Measurements from ENCODE around the gene CHST8. TPM values are rescaled to one million over a fixed set of nuclear protein-coding genes. Genes with fewer than 3 reads are reported as not detected.

Gene CHST8
- total RNA-seq, 5 donors from 2014 or later (not counting 1 experiment from before 2014, with no cell fraction given), result not detected

DNA sequence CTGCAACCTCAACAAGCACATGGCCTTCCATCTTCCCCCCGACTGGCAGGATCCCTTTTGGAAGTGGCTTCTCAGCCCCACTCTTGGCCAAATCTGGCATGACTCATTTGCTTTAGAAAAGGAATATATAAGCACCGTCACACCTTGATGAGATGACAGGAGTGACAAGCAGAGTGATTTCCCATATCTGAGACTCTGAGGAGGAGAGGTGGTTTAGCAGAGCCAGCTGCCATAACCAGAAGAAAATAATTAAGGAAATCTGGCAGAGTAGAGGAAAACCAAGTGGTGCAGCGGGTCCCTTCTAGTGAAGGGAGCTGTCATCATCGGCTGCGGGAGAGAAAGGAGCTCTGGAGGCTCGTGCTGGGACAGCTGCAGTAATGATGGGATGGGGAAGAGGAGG is 147.5 kb downstream of the CHST8 start:
- Mint-ChIP-seq H3K9me3 (no peaks in the 10 kb centered on the region), H3K4me1 (no peaks in the 10 kb centered on the region), H3K36me3 (no peaks in the 10 kb centered on the region), H3K27me3 (peaks cover 17 to 32% of the 10 kb centered on the region in 2 donors), H3K4me3 (no peak overlapping the region), H3K27ac (no peak overlapping the region)
- no peak for ATAC-seq (replicated peaks in 1 of 4)
- no peaks in the 10 kb centered on the region for H3K4me1 ChIP-seq (ENCODE audit: control insufficient read depth in 1 of 2, extremely low read depth in 1 of 2, insufficient read depth in 2 of 2, low read length in 2 of 2)
- H3K9me3 ChIP-seq, result no peaks in the 10 kb centered on the region
- no peak for DNase-seq
- H3K27me3 ChIP-seq (replicated peaks in 1 of 2; ENCODE audit: control insufficient read depth in 2 of 2, extremely low read depth in 1 of 2, insufficient read depth in 2 of 2, low read length in 1 of 2), result peaks cover 0 to 56% of the 10 kb centered on the region in 2 experiments
- POLR2A ChIA-PET, result no interaction called here
- CTCF ChIA-PET, result interaction anchor here in 1 of 2 donors (1.3 kb wide), 1 partner anchor 8 kb away, joined by 4 read pairs; no protein-coding TSS in a partner anchor
- H3K36me3 ChIP-seq (ENCODE audit: control insufficient read depth in 2 of 2, extremely low read depth in 1 of 2, insufficient read depth in 1 of 2, low read length in 1 of 2), result no peaks in the 10 kb centered on the region
- WGBS (ENCODE audit: insufficient coverage), result 81% methylated on average over 6 of the region's 6 CpGs
- no peak overlapping the region for H3K4me3 ChIP-seq (ENCODE audit: control insufficient read depth in 1 of 2, extremely low read depth in 1 of 2, low read length in 1 of 2)
- H3K27ac ChIP-seq (ENCODE audit: low read length), result no peak overlapping the region

DNA sequence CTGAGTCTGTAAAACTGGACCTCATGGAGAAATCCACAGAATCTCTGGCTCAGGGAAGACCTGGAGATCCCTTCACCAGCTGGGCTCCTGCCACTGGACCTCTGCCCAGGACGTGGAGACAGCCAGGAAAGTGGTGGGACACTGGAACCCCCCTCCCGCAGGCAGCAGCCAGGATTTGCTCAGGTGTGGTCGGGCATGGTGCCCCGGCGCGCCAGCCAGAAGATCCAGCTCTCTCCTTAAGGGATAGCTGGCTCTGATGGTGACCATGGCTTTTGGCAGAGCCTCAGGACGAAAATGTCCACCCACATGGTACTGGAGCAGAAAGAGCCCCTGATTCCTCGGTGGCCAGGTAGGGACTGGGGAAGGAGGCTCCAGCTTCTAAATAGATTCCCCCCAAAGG is 148.4 kb downstream of the CHST8 start:
- ChIA-PET CTCF (interaction anchor here in 1 of 2 donors (1.3 kb wide), 2 partner anchors 8 to 354 kb away, joined by 3 to 4 read pairs; no protein-coding TSS in a partner anchor), POLR2A (no interaction called here)
- H3K27me3 Mint-ChIP-seq, result peaks cover 14 to 32% of the 10 kb centered on the region in 2 donors
- ATAC-seq (replicated peaks in 1 of 4) (no peak), DNase-seq (no peak)
- H3K27ac Mint-ChIP-seq, result no peak overlapping the region
- Histone ChIP-seq H3K27me3 (replicated peaks in 1 of 2; ENCODE audit: control insufficient read depth in 2 of 2, extremely low read depth in 1 of 2, insufficient read depth in 2 of 2, low read length in 1 of 2) (peaks cover 0 to 61% of the 10 kb centered on the region in 2 experiments), H3K36me3 (ENCODE audit: control insufficient read depth in 2 of 2, extremely low read depth in 1 of 2, insufficient read depth in 1 of 2, low read length in 1 of 2) (no peaks in the 10 kb centered on the region), H3K9me3 (no peaks in the 10 kb centered on the region), H3K4me3 (ENCODE audit: control insufficient read depth in 1 of 2, extremely low read depth in 1 of 2, low read length in 1 of 2) (no peak overlapping the region), H3K27ac (ENCODE audit: low read length) (no peak overlapping the region), H3K4me1 (ENCODE audit: control insufficient read depth in 1 of 2, extremely low read depth in 1 of 2, insufficient read depth in 2 of 2, low read length in 2 of 2) (no peaks in the 10 kb centered on the region)
- H3K4me1 Mint-ChIP-seq, result no peaks in the 10 kb centered on the region
- no peak overlapping the region for H3K4me3 Mint-ChIP-seq
- H3K9me3 Mint-ChIP-seq, result no peaks in the 10 kb centered on the region
- WGBS (ENCODE audit: insufficient coverage), result 73% methylated on average over 6 of the region's 8 CpGs
- H3K36me3 Mint-ChIP-seq, result no peaks in the 10 kb centered on the region

DNA sequence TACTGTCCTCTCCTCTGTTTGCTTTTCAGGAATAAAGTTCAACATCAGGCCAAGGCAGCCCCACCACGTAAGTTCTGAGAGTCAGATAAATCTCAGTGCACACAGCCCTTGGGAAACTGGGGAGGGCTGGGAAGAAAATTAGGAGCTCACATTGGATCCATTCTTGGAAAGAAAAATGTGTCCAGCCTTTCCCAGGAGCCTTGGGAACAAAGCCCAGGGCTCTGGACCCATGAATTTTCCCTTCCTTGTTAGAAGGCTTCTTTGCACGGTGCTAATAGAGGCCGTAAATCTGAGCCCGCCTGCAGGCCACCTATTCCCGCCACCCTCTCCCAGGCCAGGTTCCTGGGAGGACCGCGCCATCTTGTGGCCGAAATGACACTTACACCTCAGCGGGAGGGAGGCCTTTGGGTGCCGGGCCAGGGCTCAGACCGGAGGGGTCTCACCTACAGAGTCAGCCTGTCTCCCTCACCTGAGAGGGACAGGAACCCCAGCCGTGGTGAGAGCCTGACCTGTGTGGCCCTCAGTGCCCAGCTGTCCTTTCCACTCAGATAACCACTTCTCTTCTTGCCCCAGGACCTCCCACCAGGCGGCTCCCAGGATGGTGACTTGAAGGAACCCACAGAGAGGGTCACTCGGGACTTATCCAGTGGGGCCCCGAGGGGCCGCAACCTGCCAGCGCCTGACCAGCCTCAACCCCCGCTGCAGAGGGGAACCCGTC is 149.8 kb downstream of the CHST8 start:
- H3K4me3 Mint-ChIP-seq, result no peak overlapping the region
- no peaks in the 10 kb centered on the region for H3K9me3 Mint-ChIP-seq
- ChIA-PET CTCF (interaction anchor here (0.9 to 1.3 kb wide), 3 partner anchors 339 to 355 kb away, joined by 3 to 9 read pairs (median 3); no protein-coding TSS in a partner anchor), POLR2A (no interaction called here)
- H3K27me3 ChIP-seq (replicated peaks in 1 of 2; ENCODE audit: control insufficient read depth in 2 of 2, extremely low read depth in 1 of 2, insufficient read depth in 2 of 2, low read length in 1 of 2), result peaks cover 0 to 61% of the 10 kb centered on the region in 2 experiments
- ATAC-seq (replicated peaks in 1 of 4) (peak; percentile 44 to 67 (median 62)), DNase-seq (peak; percentile 12 to 73 (median 47))
- no peak overlapping the region for H3K27ac Mint-ChIP-seq
- no peaks in the 10 kb centered on the region for H3K36me3 Mint-ChIP-seq
- no peaks in the 10 kb centered on the region for H3K4me1 Mint-ChIP-seq
- no peak overlapping the region for H3K4me3 ChIP-seq (ENCODE audit: control insufficient read depth in 1 of 2, extremely low read depth in 1 of 2, low read length in 1 of 2)
- no peaks in the 10 kb centered on the region for H3K36me3 ChIP-seq (ENCODE audit: control insufficient read depth in 2 of 2, extremely low read depth in 1 of 2, insufficient read depth in 1 of 2, low read length in 1 of 2)
- H3K27me3 Mint-ChIP-seq, result peaks cover 15 to 28% of the 10 kb centered on the region in 2 donors
- H3K27ac ChIP-seq (ENCODE audit: low read length), result no peak overlapping the region
- H3K4me1 ChIP-seq (ENCODE audit: control insufficient read depth in 1 of 2, extremely low read depth in 1 of 2, insufficient read depth in 2 of 2, low read length in 2 of 2), result no peaks in the 10 kb centered on the region
- 49% methylated on average over 15 of the region's 19 CpGs for WGBS (ENCODE audit: insufficient coverage)
- H3K9me3 ChIP-seq, result no peaks in the 10 kb centered on the region

DNA sequence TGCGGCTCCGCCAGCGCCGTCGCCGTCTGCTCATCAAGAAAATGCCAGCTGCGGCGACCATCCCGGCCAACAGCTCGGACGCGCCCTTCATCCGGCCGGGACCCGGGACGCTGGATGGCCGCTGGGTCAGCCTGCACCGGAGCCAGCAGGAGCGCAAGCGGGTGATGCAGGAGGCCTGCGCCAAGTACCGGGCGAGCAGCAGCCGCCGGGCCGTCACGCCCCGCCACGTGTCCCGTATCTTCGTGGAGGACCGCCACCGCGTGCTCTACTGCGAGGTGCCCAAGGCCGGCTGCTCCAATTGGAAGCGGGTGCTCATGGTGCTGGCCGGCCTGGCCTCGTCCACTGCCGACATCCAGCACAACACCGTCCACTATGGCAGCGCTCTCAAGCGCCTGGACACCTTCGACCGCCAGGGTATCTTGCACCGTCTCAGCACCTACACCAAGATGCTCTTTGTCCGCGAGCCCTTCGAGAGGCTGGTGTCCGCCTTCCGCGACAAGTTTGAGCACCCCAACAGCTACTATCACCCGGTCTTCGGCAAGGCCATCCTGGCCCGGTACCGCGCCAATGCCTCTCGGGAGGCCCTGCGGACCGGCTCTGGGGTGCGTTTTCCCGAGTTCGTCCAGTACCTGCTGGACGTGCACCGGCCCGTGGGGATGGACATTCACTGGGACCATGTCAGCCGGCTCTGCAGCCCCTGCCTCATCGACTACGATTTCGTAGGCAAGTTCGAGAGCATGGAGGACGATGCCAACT is 150.5 kb downstream of the CHST8 start:
- Mint-ChIP-seq H3K36me3 (no peaks in the 10 kb centered on the region), H3K4me3 (no peak overlapping the region), H3K27me3 (peaks cover 15 to 27% of the 10 kb centered on the region in 2 donors), H3K27ac (no peak overlapping the region), H3K9me3 (no peaks in the 10 kb centered on the region), H3K4me1 (no peaks in the 10 kb centered on the region)
- no peak overlapping the region for H3K4me3 ChIP-seq (ENCODE audit: control insufficient read depth in 1 of 2, extremely low read depth in 1 of 2, low read length in 1 of 2)
- WGBS (ENCODE audit: insufficient coverage), result 93% methylated on average over 72 of the region's 72 CpGs
- H3K4me1 ChIP-seq (ENCODE audit: control insufficient read depth in 1 of 2, extremely low read depth in 1 of 2, insufficient read depth in 2 of 2, low read length in 2 of 2), result no peaks in the 10 kb centered on the region
- no peak for ATAC-seq (replicated peaks in 1 of 4)
- H3K9me3 ChIP-seq, result no peaks in the 10 kb centered on the region
- ChIA-PET CTCF (no interaction called here), POLR2A (no interaction called here)
- H3K27me3 ChIP-seq (replicated peaks in 1 of 2; ENCODE audit: control insufficient read depth in 2 of 2, extremely low read depth in 1 of 2, insufficient read depth in 2 of 2, low read length in 1 of 2), result peaks cover 0 to 61% of the 10 kb centered on the region in 2 experiments
- no peaks in the 10 kb centered on the region for H3K36me3 ChIP-seq (ENCODE audit: control insufficient read depth in 2 of 2, extremely low read depth in 1 of 2, insufficient read depth in 1 of 2, low read length in 1 of 2)
- no peak for DNase-seq
- H3K27ac ChIP-seq (ENCODE audit: low read length), result no peak overlapping the region

DNA sequence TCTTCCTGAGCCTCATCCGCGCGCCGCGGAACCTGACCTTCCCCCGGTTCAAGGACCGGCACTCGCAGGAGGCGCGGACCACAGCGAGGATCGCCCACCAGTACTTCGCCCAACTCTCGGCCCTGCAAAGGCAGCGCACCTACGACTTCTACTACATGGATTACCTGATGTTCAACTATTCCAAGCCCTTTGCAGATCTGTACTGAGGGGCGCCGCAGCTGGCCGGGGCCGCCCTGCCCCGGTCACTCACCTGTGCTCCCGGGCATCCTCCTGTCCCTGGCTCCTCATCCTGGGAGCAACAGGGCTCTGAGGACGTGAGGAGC is 151.1 kb downstream of the CHST8 start:
- peaks cover 0 to 64% of the 10 kb centered on the region in 2 experiments for H3K27me3 ChIP-seq (replicated peaks in 1 of 2; ENCODE audit: control insufficient read depth in 2 of 2, extremely low read depth in 1 of 2, insufficient read depth in 2 of 2, low read length in 1 of 2)
- CTCF ChIA-PET, result no interaction called here
- H3K4me1 ChIP-seq (ENCODE audit: control insufficient read depth in 1 of 2, extremely low read depth in 1 of 2, insufficient read depth in 2 of 2, low read length in 2 of 2), result peaks cover 0 to 4% of the 10 kb centered on the region in 2 experiments
- POLR2A ChIA-PET, result no interaction called here
- no peak for ATAC-seq (replicated peaks in 1 of 4)
- H3K27me3 Mint-ChIP-seq, result peaks cover 15 to 22% of the 10 kb centered on the region in 2 donors
- H3K4me1 Mint-ChIP-seq, result no peaks in the 10 kb centered on the region
- H3K9me3 Mint-ChIP-seq, result no peaks in the 10 kb centered on the region
- no peaks in the 10 kb centered on the region for H3K36me3 ChIP-seq (ENCODE audit: control insufficient read depth in 2 of 2, extremely low read depth in 1 of 2, insufficient read depth in 1 of 2, low read length in 1 of 2)
- no peak overlapping the region for H3K4me3 ChIP-seq (ENCODE audit: control insufficient read depth in 1 of 2, extremely low read depth in 1 of 2, low read length in 1 of 2)
- H3K36me3 Mint-ChIP-seq, result no peaks in the 10 kb centered on the region
- 95% methylated on average over 20 of the region's 23 CpGs for WGBS (ENCODE audit: insufficient coverage)
- H3K27ac ChIP-seq (ENCODE audit: low read length), result no peak overlapping the region
- no peak for DNase-seq
- H3K4me3 Mint-ChIP-seq, result no peak overlapping the region
- no peaks in the 10 kb centered on the region for H3K9me3 ChIP-seq
- no peak overlapping the region for H3K27ac Mint-ChIP-seq

DNA sequence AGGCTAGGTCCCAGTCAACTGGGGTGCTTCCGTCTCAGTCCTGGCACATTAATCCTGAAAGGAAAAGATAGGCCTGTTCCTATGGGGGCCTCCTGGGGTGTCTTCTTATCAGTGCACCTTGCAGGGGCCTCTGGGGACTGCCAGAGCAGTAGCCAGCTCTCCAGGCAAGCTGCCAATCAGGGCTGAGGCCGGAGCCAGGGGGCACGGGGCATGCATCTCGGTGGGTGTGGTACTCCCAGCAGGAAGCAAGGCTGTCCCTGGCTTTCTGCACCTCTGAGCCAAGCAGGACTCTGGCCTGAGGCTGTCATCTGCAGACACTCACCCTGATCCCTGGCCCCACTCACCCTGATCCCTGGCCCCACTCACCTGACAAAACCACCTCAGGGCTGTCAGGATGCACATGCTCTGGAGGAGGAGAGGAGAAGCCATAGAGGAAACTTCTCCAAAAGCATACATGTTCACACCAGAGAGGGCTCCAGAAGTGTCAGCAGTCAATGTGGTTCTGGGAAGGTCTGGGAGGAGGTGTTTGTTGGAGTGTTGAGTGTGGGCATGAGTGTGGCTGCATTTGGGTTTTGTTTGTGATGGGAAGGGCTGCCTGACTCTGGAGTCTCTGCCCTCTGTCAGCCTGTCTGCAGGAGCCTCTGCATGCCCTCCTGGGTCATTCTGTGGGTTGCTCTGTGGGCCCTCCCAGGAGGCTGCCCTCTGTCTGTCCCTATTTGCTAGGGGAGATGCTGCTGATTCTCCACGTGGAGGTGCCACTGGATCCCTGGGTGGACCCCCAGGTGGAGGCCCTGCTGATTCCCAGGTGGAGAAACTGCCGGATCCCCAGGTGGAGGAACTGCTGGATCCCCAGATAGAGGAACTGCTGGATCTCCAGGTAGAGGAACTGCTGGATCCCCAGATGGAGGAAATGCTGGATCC is 152.2 kb downstream of the CHST8 start:
- H3K9me3 Mint-ChIP-seq, result no peaks in the 10 kb centered on the region
- Histone ChIP-seq H3K9me3 (no peaks in the 10 kb centered on the region), H3K27me3 (replicated peaks in 1 of 2; ENCODE audit: control insufficient read depth in 2 of 2, extremely low read depth in 1 of 2, insufficient read depth in 2 of 2, low read length in 1 of 2) (peaks cover 0 to 72% of the 10 kb centered on the region in 2 experiments), H3K4me1 (ENCODE audit: control insufficient read depth in 1 of 2, extremely low read depth in 1 of 2, insufficient read depth in 2 of 2, low read length in 2 of 2) (peaks cover 0 to 11% of the 10 kb centered on the region in 2 experiments), H3K4me3 (ENCODE audit: control insufficient read depth in 1 of 2, extremely low read depth in 1 of 2, low read length in 1 of 2) (no peak overlapping the region), H3K36me3 (ENCODE audit: control insufficient read depth in 2 of 2, extremely low read depth in 1 of 2, insufficient read depth in 1 of 2, low read length in 1 of 2) (no peaks in the 10 kb centered on the region), H3K27ac (ENCODE audit: low read length) (no peak overlapping the region)
- DNase-seq (no peak), ATAC-seq (replicated peaks in 1 of 4) (no peak)
- no peak overlapping the region for H3K4me3 Mint-ChIP-seq
- H3K36me3 Mint-ChIP-seq, result no peaks in the 10 kb centered on the region
- POLR2A ChIA-PET, result no interaction called here
- H3K27ac Mint-ChIP-seq, result no peak overlapping the region
- H3K4me1 Mint-ChIP-seq, result peaks cover 4 to 8% (median 7%) of the 10 kb centered on the region in 3 donors
- 43% methylated on average over 6 of the region's 6 CpGs for WGBS (ENCODE audit: insufficient coverage)
- CTCF ChIA-PET, result no interaction called here
- H3K27me3 Mint-ChIP-seq, result peaks cover 22 to 26% of the 10 kb centered on the region in 2 donors
